ENCODE data around the gene DCAF6. TPM values are rescaled to one million over a fixed set of nuclear protein-coding genes. Genes with fewer than 3 reads are reported as not detected.
"Not testable (repeated sequence)": the region's sequence is repeated elsewhere in the genome, so short reads cannot be mapped to it uniquely, and the experiment has no call there.

Gene DCAF6
- total RNA-seq, 1 donor from 2014 or later, result 28.1 TPM

DNA sequence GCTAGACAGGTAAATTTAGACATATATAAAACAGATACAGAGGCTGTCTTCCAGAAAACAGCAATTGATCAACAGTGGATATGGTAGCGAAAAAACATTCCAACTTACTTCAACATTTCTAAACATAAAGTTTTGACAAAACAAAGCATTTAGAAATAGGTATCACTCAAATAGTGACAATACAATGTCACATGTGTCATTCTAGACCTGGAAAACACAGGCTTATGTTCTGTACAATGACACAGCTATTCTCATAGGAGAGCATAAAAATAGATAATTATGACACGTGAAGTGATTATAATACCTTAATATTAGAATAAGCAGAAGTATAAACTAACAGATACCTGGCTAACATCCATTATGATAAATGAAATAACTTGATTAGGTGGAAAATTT is 8.0 kb upstream of the DCAF6 start:
- Mint-ChIP-seq H3K36me3 (ENCODE audit: unreplicated experiment) (no peaks in the 10 kb centered on the region), H3K27me3 (ENCODE audit: unreplicated experiment) (no peaks in the 10 kb centered on the region), H3K4me3 (ENCODE audit: unreplicated experiment) (no peak overlapping the region), H3K4me1 (ENCODE audit: low read depth, unreplicated experiment) (peaks cover 11% of the 10 kb centered on the region), H3K27ac (ENCODE audit: unreplicated experiment) (no peak overlapping the region), H3K9me3 (ENCODE audit: unreplicated experiment) (no peaks in the 10 kb centered on the region)
- TF ChIP-seq, protein P1, sequence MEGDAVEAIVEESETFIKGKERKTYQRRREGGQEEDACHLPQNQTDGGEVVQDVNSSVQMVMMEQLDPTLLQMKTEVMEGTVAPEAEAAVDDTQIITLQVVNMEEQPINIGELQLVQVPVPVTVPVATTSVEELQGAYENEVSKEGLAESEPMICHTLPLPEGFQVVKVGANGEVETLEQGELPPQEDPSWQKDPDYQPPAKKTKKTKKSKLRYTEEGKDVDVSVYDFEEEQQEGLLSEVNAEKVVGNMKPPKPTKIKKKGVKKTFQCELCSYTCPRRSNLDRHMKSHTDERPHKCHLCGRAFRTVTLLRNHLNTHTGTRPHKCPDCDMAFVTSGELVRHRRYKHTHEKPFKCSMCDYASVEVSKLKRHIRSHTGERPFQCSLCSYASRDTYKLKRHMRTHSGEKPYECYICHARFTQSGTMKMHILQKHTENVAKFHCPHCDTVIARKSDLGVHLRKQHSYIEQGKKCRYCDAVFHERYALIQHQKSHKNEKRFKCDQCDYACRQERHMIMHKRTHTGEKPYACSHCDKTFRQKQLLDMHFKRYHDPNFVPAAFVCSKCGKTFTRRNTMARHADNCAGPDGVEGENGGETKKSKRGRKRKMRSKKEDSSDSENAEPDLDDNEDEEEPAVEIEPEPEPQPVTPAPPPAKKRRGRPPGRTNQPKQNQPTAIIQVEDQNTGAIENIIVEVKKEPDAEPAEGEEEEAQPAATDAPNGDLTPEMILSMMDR (IDR thresholded peaks at IDR 0.05; ENCODE audit: partially characterized antibody, unreplicated experiment), result no peak
- no peak for DNase-seq

DNA sequence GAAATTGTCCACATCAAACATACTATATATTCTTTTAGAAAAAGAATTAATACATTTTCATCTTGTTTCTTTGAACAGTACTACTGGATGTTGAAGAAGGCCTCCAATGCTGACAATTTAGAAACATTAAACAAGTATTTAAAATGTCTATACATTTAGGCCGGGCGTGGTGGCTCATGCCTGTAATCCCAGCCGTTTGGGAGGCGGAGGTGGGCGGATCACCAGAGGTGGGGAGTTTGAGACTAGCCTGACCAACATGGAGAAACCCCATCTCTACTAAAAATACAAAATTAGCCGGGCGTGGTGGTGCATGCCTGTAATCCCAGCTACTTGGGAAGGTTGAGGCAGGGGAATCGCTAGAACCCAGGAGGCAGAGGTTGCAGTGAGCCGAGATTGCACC is 7.6 kb upstream of the DCAF6 start:
- peaks cover 13% of the 10 kb centered on the region for H3K4me1 Mint-ChIP-seq (ENCODE audit: low read depth, unreplicated experiment)
- not testable (repeated sequence) for H3K27me3 Mint-ChIP-seq (ENCODE audit: unreplicated experiment); H3K36me3 Mint-ChIP-seq (ENCODE audit: unreplicated experiment); H3K4me3 Mint-ChIP-seq (ENCODE audit: unreplicated experiment); H3K27ac Mint-ChIP-seq (ENCODE audit: unreplicated experiment); DNase-seq; H3K9me3 Mint-ChIP-seq (ENCODE audit: unreplicated experiment)

DNA sequence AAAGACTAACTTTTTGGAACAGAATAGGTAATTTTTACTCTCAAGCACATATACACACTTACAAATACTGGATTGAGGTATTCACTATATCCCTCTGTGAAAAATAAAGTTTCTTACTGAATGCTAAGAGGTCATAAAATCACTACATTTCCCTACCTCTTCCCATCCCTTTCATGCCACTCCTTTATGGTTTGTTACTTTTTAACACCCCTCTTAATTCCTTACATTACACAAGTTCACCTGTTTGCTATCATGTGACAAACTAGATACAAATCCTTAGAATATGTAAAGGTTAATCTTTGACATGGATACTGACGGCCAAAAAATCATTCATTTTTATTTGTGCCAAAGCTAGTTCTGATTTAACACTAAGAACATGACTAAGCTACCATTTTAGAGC is 6.8 kb upstream of the DCAF6 start:
- DNase-seq, result no peak
- no peaks in the 10 kb centered on the region for H3K27me3 Mint-ChIP-seq (ENCODE audit: unreplicated experiment)
- TF ChIP-seq, protein P1 (IDR thresholded peaks at IDR 0.05; ENCODE audit: partially characterized antibody, unreplicated experiment), result no peak
- H3K9me3 Mint-ChIP-seq (ENCODE audit: unreplicated experiment), result peaks cover under 1% of the 10 kb centered on the region
- H3K36me3 Mint-ChIP-seq (ENCODE audit: unreplicated experiment), result no peaks in the 10 kb centered on the region
- no peak overlapping the region for H3K4me3 Mint-ChIP-seq (ENCODE audit: unreplicated experiment)
- H3K4me1 Mint-ChIP-seq (ENCODE audit: low read depth, unreplicated experiment), result peaks cover 13% of the 10 kb centered on the region
- H3K27ac Mint-ChIP-seq (ENCODE audit: unreplicated experiment), result no peak overlapping the region

DNA sequence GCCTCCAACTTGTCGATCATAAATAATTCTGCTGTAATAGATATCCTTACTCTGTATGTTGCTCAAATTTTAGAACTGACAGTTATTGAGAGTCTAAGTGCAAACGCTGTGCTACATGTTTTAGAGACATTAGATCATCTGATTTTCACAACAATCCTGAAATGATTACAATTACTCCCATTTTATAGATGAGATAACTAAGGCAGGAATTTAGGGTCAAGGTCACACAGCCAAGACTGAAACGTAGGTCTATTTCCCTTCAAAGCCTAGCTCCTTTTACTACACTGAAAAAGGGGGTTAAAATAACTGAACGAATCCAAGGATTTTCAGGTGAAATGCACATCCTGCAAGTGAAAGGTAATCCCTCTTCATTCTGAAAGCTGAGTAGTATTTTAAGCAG is 2.7 kb upstream of the DCAF6 start:
- H3K36me3 Mint-ChIP-seq (ENCODE audit: unreplicated experiment), result peaks cover 3% of the 10 kb centered on the region
- peaks cover 14% of the 10 kb centered on the region for H3K27me3 Mint-ChIP-seq (ENCODE audit: unreplicated experiment)
- H3K9me3 Mint-ChIP-seq (ENCODE audit: unreplicated experiment), result peaks cover 17% of the 10 kb centered on the region
- peaks cover 12% of the 10 kb centered on the region for H3K4me1 Mint-ChIP-seq (ENCODE audit: low read depth, unreplicated experiment)
- TF ChIP-seq, protein P1 (IDR thresholded peaks at IDR 0.05; ENCODE audit: partially characterized antibody, unreplicated experiment), result no peak
- H3K4me3 Mint-ChIP-seq (ENCODE audit: unreplicated experiment), result peak overlapping the region; percentile 23
- peak overlapping the region; percentile 43 for H3K27ac Mint-ChIP-seq (ENCODE audit: unreplicated experiment)
- DNase-seq, result no peak

DNA sequence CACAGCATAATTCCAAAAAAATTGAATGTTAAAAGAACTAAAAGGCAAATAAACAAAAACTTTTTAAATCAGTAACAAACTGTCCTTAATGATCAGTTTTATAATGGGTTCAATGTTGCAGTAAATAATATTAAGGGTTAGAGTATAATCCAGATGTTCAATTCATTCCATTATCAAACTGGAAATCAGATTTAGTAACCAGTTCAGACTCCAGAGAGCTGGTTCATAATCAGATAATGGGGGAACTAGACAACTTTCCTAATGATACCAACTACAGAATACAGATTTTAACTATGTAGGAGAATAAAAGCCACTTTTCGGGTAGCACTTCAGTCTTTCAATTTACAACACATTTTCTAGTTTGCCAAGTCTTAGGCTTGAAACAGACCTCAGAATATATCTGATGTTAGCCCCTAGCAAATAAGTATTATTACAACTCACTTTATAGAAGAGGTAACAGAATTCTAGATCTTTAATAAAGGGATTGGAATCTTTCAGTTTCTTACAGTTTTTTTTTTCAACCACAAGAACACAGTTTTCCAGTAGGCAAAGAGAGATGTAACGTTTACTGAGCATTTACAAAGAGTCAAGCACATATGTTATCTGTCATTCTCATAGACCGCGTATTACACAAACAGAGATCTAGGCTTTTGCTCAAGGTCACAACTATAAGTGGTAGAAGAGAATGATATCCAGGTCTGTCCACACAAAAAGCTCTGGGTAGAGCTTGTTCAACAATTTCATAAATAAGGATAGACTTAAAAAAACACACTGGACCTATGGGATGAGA is 1.9 kb upstream of the DCAF6 start:
- no peak for DNase-seq
- peak overlapping the region; percentile 98 for H3K27ac Mint-ChIP-seq (ENCODE audit: unreplicated experiment)
- H3K27me3 Mint-ChIP-seq (ENCODE audit: unreplicated experiment), result peaks cover 14% of the 10 kb centered on the region

More for the DNA sequence above, 1.9 kb upstream of the DCAF6 start:
- TF ChIP-seq, protein P1 (IDR thresholded peaks at IDR 0.05; ENCODE audit: partially characterized antibody, unreplicated experiment), result no peak
- Mint-ChIP-seq H3K9me3 (ENCODE audit: unreplicated experiment) (peaks cover 17% of the 10 kb centered on the region), H3K4me3 (ENCODE audit: unreplicated experiment) (peak overlapping the region; percentile 100), H3K4me1 (ENCODE audit: low read depth, unreplicated experiment) (peaks cover 12% of the 10 kb centered on the region), H3K36me3 (ENCODE audit: unreplicated experiment) (peaks cover 3% of the 10 kb centered on the region)
